ENCODE results near the gene GET4.
"Not testable (repeated sequence)": the region's sequence is repeated elsewhere in the genome, so short reads cannot be mapped to it uniquely, and the experiment has no call there.

The GET4 gene

GRCh38 chr7:936386-937054, 60.2 kb downstream of the GET4 start:
- H3K4me3 ChIP-seq (ENCODE audit: low read depth, low read length): no peak overlapping the region
- no peak for TF ChIP-seq CTCF (IDR thresholded peaks at IDR 0.05; ENCODE audit: low read depth, low read length)

- TF ChIP-seq CTCF (IDR thresholded peaks at IDR 0.05; ENCODE audit: low read depth, low read length): no peak
- no peak overlapping the region for H3K4me3 ChIP-seq (ENCODE audit: low read depth, low read length)
Observed at GRCh38 chr7:937856-938484, 61.6 kb downstream of the GET4 start.

- H3K4me3 ChIP-seq (ENCODE audit: low read depth, low read length): no peak overlapping the region
- TF ChIP-seq CTCF (IDR thresholded peaks at IDR 0.05; ENCODE audit: low read depth, low read length): no peak
Observed at GRCh38 chr7:938546-939185, 62.3 kb downstream of the GET4 start.

GRCh38 chr7:939843-940242, 63.5 kb downstream of the GET4 start:
- TF ChIP-seq CTCF (IDR thresholded peaks at IDR 0.05; ENCODE audit: low read depth, low read length): no peak
- H3K4me3 ChIP-seq (ENCODE audit: low read depth, low read length): no peak overlapping the region

- no peak overlapping the region for H3K4me3 ChIP-seq (ENCODE audit: low read depth, low read length)
- no peak for TF ChIP-seq CTCF (IDR thresholded peaks at IDR 0.05; ENCODE audit: low read depth, low read length)
Observed at GRCh38 chr7:940599-941408, 64.5 kb downstream of the GET4 start.

- H3K4me3 ChIP-seq (ENCODE audit: low read depth, low read length): not testable (repeated sequence)
Observed at GRCh38 chr7:943793-944192, 67.4 kb downstream of the GET4 start.

GRCh38 chr7:944744-945143, 68.4 kb downstream of the GET4 start:
- H3K4me3 ChIP-seq (ENCODE audit: low read depth, low read length): no peak overlapping the region
- no peak for TF ChIP-seq CTCF (IDR thresholded peaks at IDR 0.05; ENCODE audit: low read depth, low read length)

Measured in WI38 (cell line).